B cell (primary cell): ENCODE results near the gene RAP1A. TPM values are rescaled to one million over a fixed set of nuclear protein-coding genes. Genes with fewer than 3 reads are reported as not detected.

ENCODE experiments used
- ATAC-seq: fragments of 200-7000 bp; cut with Tn5 transposase; one replicate; pipeline ENCODE4 v1.10.0; 2021; ENCODE audit warnings: low read depth, mild to moderate bottlenecking, moderate number of reproducible peaks, moderate library complexity
- CTCF ChIA-PET: fragments of 350-600 bp; sonication (Branson Sonifier 250); formaldehyde crosslinking; loops from one replicate; lab custom pipeline; 2021; ENCODE audit warnings: antibody characterized with exemption, inconsistent platforms; lab: Charles Lee
- POLR2A ChIA-PET: fragments of 350-600 bp; sonication (Branson Sonifier 250); formaldehyde crosslinking; loops from one replicate; lab custom pipeline; 2021; ENCODE audit warnings: antibody characterized with exemption; lab: Charles Lee
- DNase-seq: peaks from one replicate; pipeline ENCODE4 v3.0.0; 2013
- H2AFZ ChIP-seq: 2 replicates; pipeline ENCODE4 v1.6.1; 2012; ENCODE audit warnings: mild to moderate bottlenecking, low read depth, low read length; ENCODE audit not compliant: insufficient read depth, poor library complexity, severe bottlenecking
- H3K27ac ChIP-seq, 2 donors: 1 replicate in 1 of 2; 2 replicates in 1 of 2; pipeline ENCODE4 v1.5.1; 2012 to 2013; ENCODE audit warnings: low read length in 2 of 2, mild to moderate bottlenecking in 2 of 2, moderate library complexity in 1 of 2
- H3K27me3 ChIP-seq, 4 experiments: fragments of 200-600 bp in 1 of 4; sonication (generic) in 1 of 4; replicated peaks in 1 of 4; 1 replicate in 2 of 4; 2 replicates in 2 of 4; pipeline versions ENCODE4 v1.6.1 to v1.7.0; 2013 to 2016; ENCODE audit warnings: low read length in 3 of 4, mild to moderate bottlenecking in 2 of 4, mixed read lengths in 1 of 4, moderate library complexity in 1 of 4; ENCODE audit not compliant: insufficient read depth in 4 of 4, control insufficient read depth in 3 of 4; ENCODE audit errors: control extremely low read depth in 1 of 4
- H3K36me3 ChIP-seq, 2 experiments: replicated peaks in 1 of 2; 1 replicate in 1 of 2; 2 replicates in 1 of 2; pipeline versions ENCODE4 v1.6.1 to v1.7.1; 2013; ENCODE audit warnings: low read length in 1 of 2; ENCODE audit not compliant: insufficient read depth in 2 of 2, control insufficient read depth in 1 of 2; ENCODE audit errors: control extremely low read depth in 1 of 2, extremely low read depth in 1 of 2
- H3K4me1 ChIP-seq, 2 donors: fragments of 200-600 bp in 1 of 2; sonication (generic) in 1 of 2; 1 replicate in 1 of 2; 2 replicates in 1 of 2; pipeline versions ENCODE4 v1.5.1 to v1.6.1; 2013 to 2017; ENCODE audit warnings: low read length in 2 of 2; ENCODE audit not compliant: control insufficient read depth in 2 of 2, insufficient read depth in 2 of 2
- H3K4me2 ChIP-seq: replicated peaks from 2 replicates; pipeline ENCODE3; 2012; ENCODE audit warnings: mild to moderate bottlenecking, low read depth, low read length; ENCODE audit not compliant: poor library complexity, severe bottlenecking
- H3K4me3 ChIP-seq, 5 experiments: fragments of 200-600 bp in 1 of 5; sonication (generic) in 1 of 5; 1 replicate in 3 of 5; 2 replicates in 2 of 5; pipeline versions ENCODE4 v1.5.1 to v1.7.0; 2011 to 2016; ENCODE audit warnings: low read length in 4 of 5, mild to moderate bottlenecking in 4 of 5, low read depth in 2 of 5, control low read depth in 1 of 5, moderate library complexity in 1 of 5; ENCODE audit not compliant: insufficient read depth in 1 of 5; ENCODE audit errors: control extremely low read depth in 1 of 5, extremely low read depth in 1 of 5
- H3K79me2 ChIP-seq: fragments of 200-600 bp; sonication (generic); one replicate; pipeline ENCODE4 v1.6.0; 2016; ENCODE audit warnings: low read length; ENCODE audit not compliant: control insufficient read depth, insufficient read depth
- H3K9ac ChIP-seq: fragments of 200-600 bp; sonication (generic); 2 replicates; pipeline ENCODE4 v1.6.1; 2017; ENCODE audit warnings: mild to moderate bottlenecking, low read length, moderate library complexity
- H3K9me3 ChIP-seq, 3 donors: one replicate each; pipeline versions ENCODE4 v1.6.1 to v1.7.1; 2013; ENCODE audit warnings: low read length in 2 of 3; ENCODE audit not compliant: control insufficient read depth in 2 of 3, insufficient read depth in 1 of 3; ENCODE audit errors: control extremely low read depth in 1 of 3
- H4K20me1 ChIP-seq: 2 replicates; pipeline ENCODE4 v1.6.0; 2012; ENCODE audit warnings: mild to moderate bottlenecking, low read length; ENCODE audit not compliant: insufficient read depth, control insufficient read depth, poor library complexity, severe bottlenecking
- H3K27ac Mint-ChIP-seq: one replicate; pipeline ENCODE4 v1.8.0; 2021; ENCODE audit warnings: mixed read lengths
- H3K27me3 Mint-ChIP-seq: one replicate; pipeline ENCODE4 v1.8.0; 2021; ENCODE audit warnings: mixed read lengths
- H3K4me1 Mint-ChIP-seq: one replicate; pipeline ENCODE4 v1.8.0; 2021; ENCODE audit warnings: mixed read lengths
- H3K4me3 Mint-ChIP-seq: one replicate; pipeline ENCODE4 v1.8.0; 2021; ENCODE audit warnings: mixed read lengths
- H3K9me3 Mint-ChIP-seq: one replicate; pipeline ENCODE4 v1.8.0; 2022; ENCODE audit warnings: mixed read lengths; ENCODE audit not compliant: insufficient read depth
- EZH2 ChIP-seq: IDR thresholded peaks from 2 replicates; pipeline ENCODE4 v1.6.1; 2012; ENCODE audit warnings: borderline replicate concordance, low read depth, mild to moderate bottlenecking, moderate library complexity, low read length; ENCODE audit not compliant: insufficient read depth, poor library complexity, severe bottlenecking
- WGBS: methylation state at CpG from one replicate; pipeline ENCODE4 v1.1.5; 2013; ENCODE audit warnings: missing lambda C conversion rate; ENCODE audit not compliant: insufficient coverage; 5-methylcytosine and 5-hydroxymethylcytosine counted together
- intact Hi-C: fragments of 100-400 bp; cut with micrococcal nuclease; formaldehyde crosslinking; loops from one replicate; pipeline ENCODE4 v1.10.0; 2022
- polyA plus RNA-seq: library from polyadenylated mRNA; depleted of rRNA; stranded (reverse); fragments of >200 nt; gene quantifications from 2 replicates; pipeline ENCODE4 v1.2.3, GENCODE V29; 2012
- total RNA-seq, 2 donors: library from RNA; stranded (reverse); fragments of 120-200 nt in 1 of 2; gene quantifications; 1 replicate in 1 of 2; 2 replicates in 1 of 2; pipeline versions ENCODE4 v1.2.3 to v1.2.4, GENCODE V29; 2013 to 2022
- TF ChIP-seq, protein P1 (sequence below): fragments of 200-600 bp; IDR thresholded peaks from one replicate; pipeline ENCODE4 v1.8.0; 2022; ENCODE audit warnings: antibody characterized with exemption, mild to moderate bottlenecking

The RAP1A gene
- total and polyA plus RNA-seq, 2 donors (not counting 1 experiment from before 2014, with no cell fraction given): 32.6 to 75.3 TPM

- H3K36me3 ChIP-seq: no peaks in the 10 kb centered on the region
- under 1% methylated on average over 61 of the region's 61 CpGs for WGBS
- H3K9ac ChIP-seq: peak overlapping the region; percentile 69
- no peaks in the 10 kb centered on the region for H3K9me3 ChIP-seq
- ChIA-PET POLR2A (interaction anchor here (0.6 to 2.7 kb wide), 8 partner anchors 16 to 790 kb away, joined by 3 to 18 read pairs (median 4); partner anchors contain the start of gene DDX20), CTCF (interaction anchor here (0.7 to 5.0 kb wide), 10 partner anchors 9 to 257 kb away, joined by 3 to 66 read pairs (median 6); no protein-coding TSS in a partner anchor)
- H3K4me3 ChIP-seq: peak overlapping the region; percentile 67 to 81 (median 72)
- Mint-ChIP-seq H3K9me3 (no peaks in the 10 kb centered on the region), H3K4me3 (peak overlapping the region; percentile 97), H3K4me1 (peaks cover 23% of the 10 kb centered on the region), H3K27ac (peak overlapping the region; percentile 91), H3K27me3 (peaks cover 6% of the 10 kb centered on the region)
- peak; percentile 86 for DNase-seq
- peaks cover 0 to 39% (median 15%) of the 10 kb centered on the region in 4 experiments for H3K27me3 ChIP-seq
- no peaks in the 10 kb centered on the region for H4K20me1 ChIP-seq
- TF ChIP-seq EZH2: no peak
- TF ChIP-seq, protein P1, sequence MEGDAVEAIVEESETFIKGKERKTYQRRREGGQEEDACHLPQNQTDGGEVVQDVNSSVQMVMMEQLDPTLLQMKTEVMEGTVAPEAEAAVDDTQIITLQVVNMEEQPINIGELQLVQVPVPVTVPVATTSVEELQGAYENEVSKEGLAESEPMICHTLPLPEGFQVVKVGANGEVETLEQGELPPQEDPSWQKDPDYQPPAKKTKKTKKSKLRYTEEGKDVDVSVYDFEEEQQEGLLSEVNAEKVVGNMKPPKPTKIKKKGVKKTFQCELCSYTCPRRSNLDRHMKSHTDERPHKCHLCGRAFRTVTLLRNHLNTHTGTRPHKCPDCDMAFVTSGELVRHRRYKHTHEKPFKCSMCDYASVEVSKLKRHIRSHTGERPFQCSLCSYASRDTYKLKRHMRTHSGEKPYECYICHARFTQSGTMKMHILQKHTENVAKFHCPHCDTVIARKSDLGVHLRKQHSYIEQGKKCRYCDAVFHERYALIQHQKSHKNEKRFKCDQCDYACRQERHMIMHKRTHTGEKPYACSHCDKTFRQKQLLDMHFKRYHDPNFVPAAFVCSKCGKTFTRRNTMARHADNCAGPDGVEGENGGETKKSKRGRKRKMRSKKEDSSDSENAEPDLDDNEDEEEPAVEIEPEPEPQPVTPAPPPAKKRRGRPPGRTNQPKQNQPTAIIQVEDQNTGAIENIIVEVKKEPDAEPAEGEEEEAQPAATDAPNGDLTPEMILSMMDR: no peak
- peaks cover 15 to 28% of the 10 kb centered on the region in 2 donors for H3K4me1 ChIP-seq
- peak; percentile 61 for ATAC-seq
- peak overlapping the region; percentile 96 for H3K4me2 ChIP-seq
- intact Hi-C loops: loop anchor here (1.0 to 2.0 kb wide), 5 partner anchors 17 to 230 kb away; partner anchors contain the start of genes DDX20 and RAP1A
- peak overlapping the region; percentile 89 for H2AFZ ChIP-seq
- peak overlapping the region; percentile 60 to 73 for H3K27ac ChIP-seq
- no peaks in the 10 kb centered on the region for H3K79me2 ChIP-seq
Observed at GRCh38 chr1:111738436-111739193, 119.0 kb downstream of the RAP1A start.
